HG03521 (cell line): Measurements from ENCODE around the gene CMAS.
"Not testable (repeated sequence)": the region's sequence is repeated elsewhere in the genome, so short reads cannot be mapped to it uniquely, and the experiment has no call there.

Experiments
- ATAC-seq: cut with Tn5 transposase; IDR thresholded peaks from one replicate; pipeline ENCODE4 v1.9.1; 2021; ENCODE audit warnings: mild to moderate bottlenecking, moderate library complexity; ENCODE audit not compliant: unreplicated experiment

Gene CMAS

DNA sequence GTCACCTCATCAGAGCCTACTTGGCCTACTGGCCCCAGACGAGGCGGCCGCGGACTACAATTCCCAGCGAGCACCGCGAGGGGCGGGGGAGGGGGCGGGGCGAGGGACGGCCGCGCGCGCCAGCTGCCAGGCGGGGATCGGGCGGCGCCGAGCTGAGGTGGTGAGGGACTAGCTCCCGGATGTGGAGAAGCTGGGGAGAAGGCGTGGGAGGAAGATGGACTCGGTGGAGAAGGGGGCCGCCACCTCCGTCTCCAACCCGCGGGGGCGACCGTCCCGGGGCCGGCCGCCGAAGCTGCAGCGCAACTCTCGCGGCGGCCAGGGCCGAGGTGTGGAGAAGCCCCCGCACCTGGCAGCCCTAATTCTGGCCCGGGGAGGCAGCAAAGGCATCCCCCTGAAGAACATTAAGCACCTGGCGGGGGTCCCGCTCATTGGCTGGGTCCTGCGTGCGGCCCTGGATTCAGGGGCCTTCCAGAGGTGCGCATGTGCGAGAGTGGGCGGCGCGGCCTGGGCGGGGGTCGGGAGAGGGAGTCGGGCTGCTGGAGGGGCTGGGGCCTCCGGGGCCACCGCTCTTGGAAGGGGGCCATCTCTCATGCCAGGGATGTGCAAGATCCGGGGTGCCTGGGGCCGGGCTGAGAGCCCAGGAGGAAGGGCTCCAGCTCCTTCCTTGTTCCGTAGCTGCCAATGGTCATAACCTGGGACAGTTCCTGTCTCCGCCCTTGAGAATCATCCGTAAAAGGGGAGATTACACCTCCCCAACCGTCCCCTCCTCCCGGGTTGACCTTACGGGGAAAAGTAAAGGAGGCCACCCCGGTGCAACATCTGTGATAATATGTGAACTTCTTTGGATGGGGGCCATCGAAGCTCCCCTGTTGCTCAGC is at the start of gene CMAS:
TSS of gene CMAS (plus strand) at position 129 of the 878 bp plus-strand sequence. CDS start at position 215, 86 bp downstream.
- ATAC-seq = peak; percentile 86

DNA sequence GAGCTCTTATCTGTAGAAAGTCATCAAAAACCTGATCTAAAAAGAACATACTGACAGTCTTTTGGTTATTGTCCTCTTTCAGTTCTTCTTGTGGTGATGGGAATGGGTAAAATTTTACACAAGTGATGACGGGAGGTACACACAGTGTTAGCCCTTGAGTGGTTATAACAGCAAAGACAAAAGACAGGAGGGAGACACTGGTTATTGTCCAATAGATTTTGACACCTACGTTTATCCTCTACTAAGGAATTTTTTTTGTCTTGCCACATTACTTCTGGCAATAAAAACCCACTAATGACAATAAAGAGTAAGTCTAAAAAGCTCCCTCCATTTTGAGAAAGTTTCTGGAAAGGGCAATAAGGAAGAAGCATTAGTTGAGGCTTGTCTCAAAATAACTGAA is 47.7 kb upstream of the CMAS start:
- ATAC-seq = no peak

DNA sequence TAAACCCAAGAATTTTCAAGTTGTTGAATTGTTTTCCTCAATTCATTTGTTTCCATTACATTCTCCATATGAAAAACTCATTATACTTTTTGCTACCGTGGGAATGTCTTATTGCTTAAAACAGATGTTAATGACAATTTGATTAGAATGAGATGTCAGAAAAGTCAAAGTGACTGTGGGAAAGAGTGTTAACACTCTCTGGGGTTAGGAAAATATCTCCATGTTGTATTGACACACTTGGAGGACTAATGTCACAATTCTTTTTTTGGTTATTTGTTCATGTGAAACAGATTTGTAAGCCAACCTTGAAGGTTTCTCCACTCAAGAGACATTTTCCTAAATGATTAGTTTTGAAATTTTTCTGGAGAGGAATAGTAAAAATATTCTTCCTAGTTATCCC is 47.2 kb upstream of the CMAS start:
- no peak for ATAC-seq

DNA sequence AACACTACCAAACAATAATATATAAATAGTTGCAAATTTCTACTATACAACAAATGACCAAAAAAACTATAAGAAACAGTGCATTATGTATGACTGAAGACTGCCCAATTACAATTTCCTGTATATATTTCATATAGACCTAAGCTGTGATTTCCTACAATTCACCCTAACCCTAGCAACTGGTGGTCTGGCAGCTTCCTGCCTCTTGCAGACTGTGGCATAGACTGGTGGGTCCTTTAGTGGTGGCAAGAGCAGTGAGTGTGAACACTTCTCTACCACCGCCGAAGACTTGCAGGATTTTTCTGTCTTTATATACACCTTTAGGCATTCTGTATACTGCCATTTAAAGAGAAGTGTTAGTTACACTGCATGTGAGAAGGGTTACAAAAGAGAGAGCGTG is 43.6 kb upstream of the CMAS start:
- no peak for ATAC-seq

DNA sequence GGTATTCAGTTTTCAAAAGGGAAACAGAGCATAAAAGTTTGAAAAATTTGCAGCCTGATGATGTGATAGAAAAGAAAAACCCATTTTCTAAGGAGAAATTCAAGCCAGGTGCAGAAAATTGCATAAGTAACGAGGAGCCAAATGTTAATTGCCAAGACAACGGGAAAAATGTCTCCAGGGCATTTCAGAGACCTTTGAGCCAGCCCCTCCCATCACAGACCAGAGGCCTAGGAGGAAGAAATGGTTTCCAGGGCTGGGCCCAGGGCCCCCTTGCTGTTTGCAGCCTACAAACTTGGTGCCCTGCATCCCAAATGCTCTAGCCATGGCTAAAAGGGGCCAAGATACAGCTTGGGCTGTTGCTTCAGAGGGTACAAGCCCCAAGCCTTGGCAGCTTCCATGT is 38.2 kb upstream of the CMAS start:
- ATAC-seq = not testable (repeated sequence)

DNA sequence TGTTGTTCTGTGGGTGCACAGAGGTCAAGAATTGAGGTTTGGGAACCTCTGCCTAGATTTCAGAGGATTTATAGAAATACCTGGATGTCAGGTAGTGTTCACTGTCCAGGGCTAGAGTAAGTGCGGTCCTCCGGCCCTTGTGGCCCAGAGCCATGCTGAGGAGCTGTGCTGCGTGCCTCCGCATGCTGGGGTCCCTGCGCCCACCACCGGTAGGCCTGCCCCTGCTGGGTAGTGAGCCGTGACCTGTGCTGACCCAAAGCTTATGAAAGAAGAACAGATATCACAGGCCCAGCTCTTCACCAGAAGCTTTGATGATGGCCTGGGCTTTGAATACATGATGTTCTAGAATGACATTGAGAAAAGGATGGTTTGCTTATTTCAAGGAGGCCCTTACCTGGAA is 37.8 kb upstream of the CMAS start:
- no peak for ATAC-seq

DNA sequence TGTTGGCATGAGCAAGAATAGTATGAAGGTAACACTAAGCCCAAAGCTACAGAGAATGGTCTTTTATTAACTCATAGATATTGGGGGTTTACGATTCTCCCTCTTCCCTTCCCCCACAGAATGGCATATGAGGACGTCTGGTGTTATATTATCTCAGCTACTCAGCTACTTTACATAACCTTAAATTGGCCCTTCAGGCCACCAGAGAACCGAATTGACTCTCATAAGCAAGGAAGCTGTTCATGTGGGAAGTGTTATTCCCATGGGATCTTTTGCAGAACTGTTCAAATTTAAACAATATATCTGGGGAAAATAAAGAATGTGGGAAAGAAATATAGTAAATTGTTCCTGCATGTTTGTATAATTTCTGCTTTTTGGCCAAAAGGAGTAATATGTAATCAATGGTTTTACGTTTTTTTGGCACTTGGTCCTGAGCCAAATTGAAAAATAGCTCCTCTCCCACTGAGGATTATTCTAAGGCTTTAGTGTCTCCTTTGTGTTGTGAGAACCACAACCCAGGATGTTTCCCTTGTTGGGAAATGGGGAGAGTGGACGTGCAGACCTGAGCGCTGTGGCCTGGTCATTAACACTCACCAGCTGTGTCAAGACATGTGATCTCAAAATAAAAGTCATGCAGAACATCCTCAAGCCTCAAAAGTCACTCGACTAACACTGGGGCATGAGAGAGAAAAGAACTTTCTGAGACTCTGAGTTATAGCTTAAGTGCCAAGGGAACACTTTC is 31.8 kb upstream of the CMAS start:
- no peak for ATAC-seq

DNA sequence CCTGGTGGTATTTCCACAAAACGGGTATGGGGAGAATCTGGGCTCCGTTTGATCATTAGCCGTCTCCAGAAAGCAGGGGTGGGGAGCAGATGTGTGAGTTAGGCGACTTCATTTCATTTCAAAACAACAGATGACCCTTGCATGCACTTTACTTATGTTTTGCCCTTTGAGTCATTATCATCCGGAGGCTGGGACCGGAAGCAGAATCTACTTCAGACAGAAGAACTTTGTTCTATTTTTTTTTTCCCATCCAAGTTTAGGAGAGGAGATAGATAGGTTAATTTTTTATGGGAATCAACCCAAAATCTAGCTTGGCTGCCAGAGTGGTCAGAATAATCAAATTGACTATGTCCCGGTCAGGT is 31.3 kb upstream of the CMAS start:
- no peak for ATAC-seq

DNA sequence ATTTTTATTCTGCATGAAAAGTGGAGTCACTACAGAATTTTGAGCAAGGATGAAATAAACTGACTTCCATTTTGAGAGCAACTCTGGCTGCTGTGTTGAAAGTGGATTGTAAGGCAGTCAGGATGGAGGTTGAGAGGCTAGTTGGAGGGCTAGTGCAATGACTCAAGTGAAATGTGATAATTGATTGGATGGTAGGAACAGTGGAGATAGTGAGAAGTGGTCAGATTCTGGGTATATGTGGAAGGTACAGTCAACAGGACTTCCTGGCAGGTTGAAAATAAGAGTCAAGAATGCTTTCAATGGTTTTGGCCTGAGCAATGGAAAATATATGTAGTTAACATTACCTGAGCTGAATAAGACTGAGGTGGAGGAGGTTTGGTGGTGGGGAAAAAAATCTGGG is 29.0 kb upstream of the CMAS start:
- no peak for ATAC-seq

DNA sequence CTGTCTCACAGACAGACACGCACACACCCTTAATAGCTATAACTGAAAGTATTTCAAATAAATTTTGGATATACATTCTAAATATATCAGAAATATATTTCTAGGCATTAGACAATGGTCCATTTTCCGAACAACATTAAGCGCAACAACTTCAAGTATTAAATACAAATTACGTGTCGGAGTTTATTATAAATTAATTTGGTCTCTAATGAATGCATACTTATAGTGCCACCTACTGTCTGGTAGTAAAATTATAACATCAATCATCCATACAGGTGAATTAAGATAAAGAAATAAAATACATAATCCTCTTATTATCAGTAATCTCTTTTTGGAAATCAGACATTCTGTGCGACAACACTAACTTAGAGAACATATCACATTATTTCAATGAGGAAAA is 27.2 kb upstream of the CMAS start:
- no peak for ATAC-seq

DNA sequence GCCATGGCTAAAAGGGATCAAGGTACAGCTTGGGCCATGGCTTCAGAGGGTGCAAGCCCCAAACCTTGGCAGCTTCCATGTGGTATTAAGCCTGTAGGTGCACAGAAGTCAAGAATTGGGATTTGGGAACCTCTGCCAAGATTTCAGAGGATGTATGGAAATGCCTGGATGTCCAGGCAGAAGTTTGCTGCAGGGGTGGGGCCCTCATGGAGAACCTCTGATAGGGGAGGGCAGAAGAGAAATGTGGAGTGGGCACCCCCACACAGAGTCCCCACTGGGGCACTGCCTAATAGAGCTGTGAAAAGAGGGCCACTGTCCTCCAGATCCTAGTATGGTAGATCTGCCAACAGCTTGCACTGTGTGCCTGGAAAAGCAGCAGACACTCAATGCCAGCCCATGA is 22.5 kb upstream of the CMAS start:
- ATAC-seq = not testable (repeated sequence)

DNA sequence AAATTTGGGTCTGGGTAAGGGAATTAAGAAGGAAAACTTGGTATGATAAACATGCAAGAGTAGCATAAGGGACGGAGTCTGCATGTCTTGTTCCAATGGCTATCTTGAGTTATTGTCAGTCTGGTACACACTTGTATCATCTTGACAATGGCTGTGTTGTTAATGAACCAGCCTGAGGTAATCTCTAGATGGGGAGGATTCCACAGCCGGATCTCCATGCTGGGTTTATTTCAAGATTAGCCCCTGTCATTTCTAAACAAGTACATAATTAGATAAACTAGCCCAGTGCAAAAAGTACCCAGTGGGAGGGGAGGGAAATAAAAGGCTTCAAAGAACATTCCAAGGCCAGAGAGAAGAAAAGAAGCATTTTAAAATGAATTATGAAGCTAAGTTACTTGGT is 16.5 kb upstream of the CMAS start:
- ATAC-seq = no peak

DNA sequence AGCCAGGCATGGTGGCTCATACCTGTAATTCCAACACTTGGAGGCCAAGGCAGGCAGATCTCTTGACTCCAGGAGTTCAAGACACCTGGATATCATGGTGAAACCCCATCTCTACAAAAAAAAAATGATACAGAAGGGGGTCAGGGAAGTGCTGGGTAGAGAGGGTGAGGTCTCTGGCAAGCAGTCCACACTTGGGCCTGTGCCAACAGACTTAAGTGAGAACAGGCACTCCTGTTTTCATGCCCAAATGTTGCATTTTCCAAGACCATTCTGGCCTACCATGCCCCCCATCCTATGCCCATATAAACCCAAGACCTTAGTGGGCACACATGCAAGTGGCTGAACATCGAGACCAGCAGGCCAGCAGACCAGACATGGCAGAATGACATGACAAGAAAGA is 16.0 kb upstream of the CMAS start:
- no peak for ATAC-seq

DNA sequence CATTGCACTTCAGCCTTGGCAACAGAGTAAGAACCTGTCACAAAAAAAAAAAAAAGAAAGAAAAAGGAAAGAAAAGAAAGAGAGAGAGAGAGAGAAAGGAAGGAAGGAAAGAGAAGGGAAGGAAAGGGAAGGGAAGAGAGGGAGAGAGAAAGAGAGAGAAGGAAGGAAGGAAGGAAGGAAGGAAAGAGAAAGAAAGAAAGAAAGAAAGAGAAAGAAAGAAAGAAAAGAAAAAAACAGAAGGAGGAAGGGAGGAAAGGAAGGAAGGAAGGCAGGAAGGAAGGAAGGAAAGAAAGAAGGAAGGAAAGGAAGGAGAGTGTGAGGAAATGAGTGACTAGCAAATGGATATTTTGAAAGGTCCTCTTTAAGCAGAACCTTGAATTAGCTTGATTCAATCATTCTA is 13.3 kb upstream of the CMAS start:
- ATAC-seq = no peak

DNA sequence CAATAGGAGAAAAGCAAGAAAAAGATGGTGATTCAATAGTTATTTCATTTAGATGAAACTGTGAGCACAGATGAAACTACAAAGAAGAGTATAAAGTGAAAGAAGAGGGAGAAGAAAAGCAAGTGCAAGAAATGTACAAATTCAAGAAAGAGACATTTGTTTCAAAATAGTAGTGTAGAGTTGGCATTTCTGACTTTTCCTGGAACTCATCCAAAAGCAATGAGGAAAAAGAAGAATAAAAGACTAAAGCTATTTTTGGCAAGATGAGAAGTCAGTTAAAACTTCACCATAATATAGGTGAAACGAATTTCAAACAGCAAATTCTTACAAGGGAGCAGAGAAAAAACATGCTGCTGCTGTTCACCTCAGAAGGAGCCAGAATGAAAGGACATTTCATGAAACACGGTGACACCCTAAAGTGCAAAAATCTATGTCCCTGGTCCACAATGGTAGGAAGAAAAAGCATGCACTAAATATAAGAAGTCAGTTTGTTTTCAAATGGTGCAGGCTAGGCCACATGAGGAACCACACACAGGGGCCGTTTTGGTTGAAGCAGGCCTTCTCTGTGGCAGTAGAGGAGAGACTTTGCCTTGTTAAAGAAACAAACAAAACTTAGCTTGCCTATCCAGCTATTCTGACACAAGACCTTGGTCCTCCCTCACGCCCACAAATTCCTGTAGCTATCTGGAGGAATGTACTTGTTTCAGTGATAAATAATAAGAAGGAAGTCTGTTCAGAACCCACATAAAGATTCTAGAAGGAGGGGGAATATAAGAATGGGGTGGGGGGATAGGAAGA is 11.1 kb upstream of the CMAS start:
- ATAC-seq = no peak

DNA sequence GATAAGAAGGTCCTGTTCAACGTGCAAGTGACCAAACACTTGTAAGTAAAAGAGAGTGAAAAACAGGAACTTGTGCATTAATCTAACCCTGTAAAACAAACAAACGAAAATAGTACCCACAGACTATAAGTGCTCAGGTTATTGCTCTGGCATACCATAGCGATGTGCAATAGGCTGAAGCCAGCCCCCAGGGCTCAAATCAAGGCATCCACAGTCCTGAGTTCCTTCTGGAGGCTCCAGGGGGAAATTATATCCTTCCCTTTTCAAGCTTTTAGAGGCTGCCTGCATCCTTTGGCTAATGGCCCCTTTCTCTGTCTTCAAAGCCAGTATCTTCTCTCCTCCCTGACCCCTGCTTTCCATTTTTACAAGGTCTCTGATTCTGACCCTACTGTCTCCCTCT is 8.1 kb upstream of the CMAS start:
- ATAC-seq = no peak

DNA sequence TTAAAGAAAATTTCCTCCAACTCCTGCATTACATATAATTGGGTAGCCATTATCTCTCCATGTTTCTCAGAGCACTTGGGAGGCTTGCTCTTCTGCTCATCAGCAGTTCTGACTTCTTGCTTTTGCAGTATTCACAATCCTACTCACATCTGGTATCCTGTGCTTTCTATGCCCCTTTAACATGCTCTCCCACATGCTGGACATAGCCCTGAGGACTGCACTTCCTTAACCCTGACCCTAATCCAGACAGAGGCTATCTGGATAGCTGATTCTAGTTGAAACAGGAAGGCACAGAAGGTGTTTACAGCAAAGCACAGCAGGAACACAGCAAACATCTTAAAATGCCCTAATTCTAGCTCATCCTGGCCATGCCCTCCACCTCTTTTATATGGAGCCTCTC is 7.3 kb upstream of the CMAS start:
- no peak for ATAC-seq

DNA sequence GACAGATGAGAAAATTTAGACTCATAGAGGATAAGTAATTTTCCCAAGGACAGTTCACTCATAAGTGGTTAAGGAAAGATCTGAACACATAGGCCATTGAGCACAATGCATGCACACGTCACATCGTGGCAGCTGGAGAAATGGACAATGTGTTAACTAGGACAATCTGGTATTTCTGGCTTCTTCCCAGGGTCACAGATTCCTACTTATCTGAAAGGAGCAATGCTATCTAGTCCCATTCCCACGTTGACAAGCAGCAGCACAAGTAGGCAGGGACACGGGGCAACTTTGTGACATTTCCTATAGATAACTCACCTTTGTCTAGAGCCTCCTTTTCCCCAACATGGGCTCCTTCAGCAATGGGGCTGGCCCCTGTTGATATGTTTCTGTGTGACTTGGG is 6.7 kb upstream of the CMAS start:
- ATAC-seq = no peak

DNA sequence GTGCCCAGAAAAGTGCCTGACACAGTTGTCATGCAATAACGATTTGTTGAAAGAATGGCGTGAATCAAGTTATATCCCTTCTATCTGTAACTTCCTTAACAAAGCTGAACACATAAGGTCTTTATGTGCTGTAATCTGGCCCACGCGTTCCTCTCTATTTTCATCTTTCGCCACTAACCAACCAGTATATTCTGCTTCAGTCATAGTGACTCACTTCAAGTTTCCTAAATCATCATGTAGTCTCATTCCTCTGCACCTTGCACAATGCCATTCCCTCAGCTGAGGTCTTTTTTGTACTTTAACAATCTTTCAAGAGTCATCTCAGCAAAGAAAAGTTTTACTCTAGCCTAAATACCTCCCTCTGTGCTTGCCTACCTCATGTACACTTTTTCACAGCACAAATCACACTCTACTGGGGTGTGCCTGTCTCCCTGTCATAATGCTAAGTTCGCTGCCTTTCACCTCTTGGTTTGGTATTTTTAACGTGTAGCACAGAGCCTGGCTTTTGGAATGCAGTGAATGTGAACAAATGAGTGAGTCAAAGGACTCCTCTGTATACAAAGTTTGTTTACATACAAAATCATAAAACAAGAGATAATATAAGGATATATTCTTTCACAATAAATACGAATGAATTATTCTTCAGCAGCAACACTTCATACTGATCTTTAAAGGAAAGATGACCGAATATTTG is 2.9 kb upstream of the CMAS start:
- ATAC-seq = no peak

DNA sequence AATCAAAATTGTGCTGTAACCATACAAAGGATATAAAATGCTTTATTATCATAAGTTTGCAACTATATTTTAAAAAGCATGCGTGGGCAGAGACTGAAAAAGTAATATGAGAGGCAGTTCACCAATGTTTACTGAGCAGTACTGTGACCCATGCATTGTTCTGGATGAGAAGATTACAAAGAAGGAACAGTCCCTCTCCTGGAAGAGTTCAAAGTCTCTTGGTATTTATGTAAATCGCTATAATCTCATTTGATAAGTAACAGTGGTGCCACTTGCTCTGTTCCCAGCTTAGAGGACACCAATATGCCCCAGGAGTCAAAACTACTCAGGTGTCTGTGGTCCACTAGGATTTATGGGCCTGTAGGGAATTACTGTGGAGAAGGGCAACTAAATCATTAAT is 2.1 kb upstream of the CMAS start:
- ATAC-seq = no peak

DNA sequence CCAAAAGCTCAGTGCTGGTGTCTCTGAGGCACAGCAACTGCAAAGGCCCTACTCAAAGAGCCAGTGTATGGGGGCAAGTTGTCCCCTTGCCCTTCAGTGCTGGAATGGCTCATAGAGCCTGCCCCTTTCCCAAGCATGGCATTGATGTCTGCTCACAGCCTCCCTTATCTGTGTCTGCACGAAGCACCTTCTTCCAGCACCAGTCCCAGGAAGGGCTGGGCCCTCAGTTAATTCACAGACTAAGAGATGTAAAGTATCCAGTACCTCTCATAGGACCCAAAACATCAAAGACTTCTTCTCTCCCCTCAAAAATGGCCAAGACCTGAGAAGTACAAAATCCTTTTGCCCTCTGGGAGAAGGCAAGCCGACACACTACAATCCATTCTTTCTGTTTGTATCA is 1.6 kb upstream of the CMAS start:
- ATAC-seq = no peak
